ENCODE results near the gene ZIC4.

ZIC4 gene

GRCh38 chr3:147417551-147418295 lies 11.4 kb upstream of the ZIC4 start:
- 34 to 44% methylated on average over 5 of the region's 7 CpGs for WGBS, 2 experiments
- Histone ChIP-seq H3K27me3 (ENCODE audit: control insufficient read depth, insufficient read depth, low read length, poor library complexity, severe bottlenecking) (peaks cover 100% of the 10 kb centered on the region), H3K27ac (ENCODE audit: insufficient read depth, low read depth, low read length, poor library complexity, severe bottlenecking) (no peak overlapping the region), H3K36me3 (ENCODE audit: control insufficient read depth, insufficient read depth, low read length) (no peaks in the 10 kb centered on the region), H3K4me1 (ENCODE audit: control insufficient read depth, insufficient read depth, low read length) (peaks cover 20% of the 10 kb centered on the region), H3K4me3 (ENCODE audit: insufficient read depth, low read depth, low read length) (no peak overlapping the region), H3K9me3 (ENCODE audit: control insufficient read depth, low read length) (no peaks in the 10 kb centered on the region)

- H3K27me3 ChIP-seq (ENCODE audit: control insufficient read depth, insufficient read depth, low read length, poor library complexity, severe bottlenecking): peaks cover 100% of the 10 kb centered on the region
- H3K36me3 ChIP-seq (ENCODE audit: control insufficient read depth, insufficient read depth, low read length): no peaks in the 10 kb centered on the region
- H3K4me1 ChIP-seq (ENCODE audit: control insufficient read depth, insufficient read depth, low read length): peaks cover 20% of the 10 kb centered on the region
- H3K27ac ChIP-seq (ENCODE audit: insufficient read depth, low read depth, low read length, poor library complexity, severe bottlenecking): no peak overlapping the region
- 0% methylated on average over 1 of the region's 1 CpG for WGBS, 2 experiments
- no peak overlapping the region for H3K4me3 ChIP-seq (ENCODE audit: insufficient read depth, low read depth, low read length)
- no peaks in the 10 kb centered on the region for H3K9me3 ChIP-seq (ENCODE audit: control insufficient read depth, low read length)
Observed at GRCh38 chr3:147416931-147417330, 10.6 kb upstream of the ZIC4 start.

GRCh38 chr3:147415874-147416273 lies 9.5 kb upstream of the ZIC4 start:
- Histone ChIP-seq H3K4me1 (ENCODE audit: control insufficient read depth, insufficient read depth, low read length) (peaks cover 19% of the 10 kb centered on the region), H3K36me3 (ENCODE audit: control insufficient read depth, insufficient read depth, low read length) (no peaks in the 10 kb centered on the region), H3K4me3 (ENCODE audit: insufficient read depth, low read depth, low read length) (no peak overlapping the region), H3K27ac (ENCODE audit: insufficient read depth, low read depth, low read length, poor library complexity, severe bottlenecking) (no peak overlapping the region), H3K27me3 (ENCODE audit: control insufficient read depth, insufficient read depth, low read length, poor library complexity, severe bottlenecking) (peaks cover 100% of the 10 kb centered on the region), H3K9me3 (ENCODE audit: control insufficient read depth, low read length) (no peaks in the 10 kb centered on the region)
- WGBS, 2 experiments: 2 to 10% methylated on average over 2 of the region's 2 CpGs

- H3K27ac ChIP-seq (ENCODE audit: insufficient read depth, low read depth, low read length, poor library complexity, severe bottlenecking): no peak overlapping the region
- 4 to 5% methylated on average over 5 to 6 of the region's 6 CpGs for WGBS, 2 experiments
- peaks cover 13% of the 10 kb centered on the region for H3K4me1 ChIP-seq (ENCODE audit: control insufficient read depth, insufficient read depth, low read length)
- H3K36me3 ChIP-seq (ENCODE audit: control insufficient read depth, insufficient read depth, low read length): no peaks in the 10 kb centered on the region
- H3K4me3 ChIP-seq (ENCODE audit: insufficient read depth, low read depth, low read length): no peak overlapping the region
- H3K9me3 ChIP-seq (ENCODE audit: control insufficient read depth, low read length): no peaks in the 10 kb centered on the region
- peaks cover 100% of the 10 kb centered on the region for H3K27me3 ChIP-seq (ENCODE audit: control insufficient read depth, insufficient read depth, low read length, poor library complexity, severe bottlenecking)
Observed at GRCh38 chr3:147415286-147415685, 8.9 kb upstream of the ZIC4 start.

GRCh38 chr3:147414390-147415138 lies 8.2 kb upstream of the ZIC4 start:
- Histone ChIP-seq H3K4me3 (ENCODE audit: insufficient read depth, low read depth, low read length) (peak overlapping the region; percentile 4), H3K4me1 (ENCODE audit: control insufficient read depth, insufficient read depth, low read length) (peaks cover 6% of the 10 kb centered on the region), H3K27me3 (ENCODE audit: control insufficient read depth, insufficient read depth, low read length, poor library complexity, severe bottlenecking) (peaks cover 100% of the 10 kb centered on the region), H3K36me3 (ENCODE audit: control insufficient read depth, insufficient read depth, low read length) (no peaks in the 10 kb centered on the region), H3K27ac (ENCODE audit: insufficient read depth, low read depth, low read length, poor library complexity, severe bottlenecking) (no peak overlapping the region), H3K9me3 (ENCODE audit: control insufficient read depth, low read length) (no peaks in the 10 kb centered on the region)
- WGBS, 2 experiments: 7 to 24% methylated on average over 12 to 14 of the region's 18 CpGs

- H3K27me3 ChIP-seq (ENCODE audit: control insufficient read depth, insufficient read depth, low read length, poor library complexity, severe bottlenecking): peaks cover 99% of the 10 kb centered on the region
Observed at GRCh38 chr3:147413686-147414389, 7.5 kb upstream of the ZIC4 start.

GRCh38 chr3:147412917-147413685 lies 6.8 kb upstream of the ZIC4 start:
- Histone ChIP-seq H3K9me3 (ENCODE audit: control insufficient read depth, low read length) (no peaks in the 10 kb centered on the region), H3K36me3 (ENCODE audit: control insufficient read depth, insufficient read depth, low read length) (no peaks in the 10 kb centered on the region), H3K4me3 (ENCODE audit: insufficient read depth, low read depth, low read length) (peak overlapping the region; percentile 49), H3K27me3 (ENCODE audit: control insufficient read depth, insufficient read depth, low read length, poor library complexity, severe bottlenecking) (peaks cover 99% of the 10 kb centered on the region), H3K27ac (ENCODE audit: insufficient read depth, low read depth, low read length, poor library complexity, severe bottlenecking) (no peak overlapping the region), H3K4me1 (ENCODE audit: control insufficient read depth, insufficient read depth, low read length) (peaks cover 7% of the 10 kb centered on the region)
- 1% methylated on average over 37 of the region's 37 CpGs for WGBS, 2 experiments

More at GRCh38 chr3:147413686-147414389, 7.5 kb upstream of the ZIC4 start:
- Histone ChIP-seq H3K27ac (ENCODE audit: insufficient read depth, low read depth, low read length, poor library complexity, severe bottlenecking) (no peak overlapping the region), H3K4me3 (ENCODE audit: insufficient read depth, low read depth, low read length) (peak overlapping the region; percentile 49), H3K9me3 (ENCODE audit: control insufficient read depth, low read length) (no peaks in the 10 kb centered on the region), H3K4me1 (ENCODE audit: control insufficient read depth, insufficient read depth, low read length) (peaks cover under 1% of the 10 kb centered on the region), H3K36me3 (ENCODE audit: control insufficient read depth, insufficient read depth, low read length) (no peaks in the 10 kb centered on the region)
- 1 to 3% methylated on average over 14 to 19 of the region's 24 CpGs for WGBS, 2 experiments

- WGBS, 2 experiments: 0 to 1% methylated on average over 32 of the region's 32 CpGs
- Histone ChIP-seq H3K27ac (ENCODE audit: insufficient read depth, low read depth, low read length, poor library complexity, severe bottlenecking) (no peak overlapping the region), H3K27me3 (ENCODE audit: control insufficient read depth, insufficient read depth, low read length, poor library complexity, severe bottlenecking) (peaks cover 99% of the 10 kb centered on the region), H3K9me3 (ENCODE audit: control insufficient read depth, low read length) (no peaks in the 10 kb centered on the region), H3K4me3 (ENCODE audit: insufficient read depth, low read depth, low read length) (peak overlapping the region; percentile 49), H3K4me1 (ENCODE audit: control insufficient read depth, insufficient read depth, low read length) (peaks cover 15% of the 10 kb centered on the region), H3K36me3 (ENCODE audit: control insufficient read depth, insufficient read depth, low read length) (no peaks in the 10 kb centered on the region)
Observed at GRCh38 chr3:147412261-147412916, 6.0 kb upstream of the ZIC4 start.

- H3K9me3 ChIP-seq (ENCODE audit: control insufficient read depth, low read length): no peaks in the 10 kb centered on the region
- WGBS, 2 experiments: 1% methylated on average over 19 of the region's 20 CpGs
- no peaks in the 10 kb centered on the region for H3K36me3 ChIP-seq (ENCODE audit: control insufficient read depth, insufficient read depth, low read length)
- peaks cover 99% of the 10 kb centered on the region for H3K27me3 ChIP-seq (ENCODE audit: control insufficient read depth, insufficient read depth, low read length, poor library complexity, severe bottlenecking)
- peak overlapping the region; percentile 49 for H3K4me3 ChIP-seq (ENCODE audit: insufficient read depth, low read depth, low read length)
- H3K27ac ChIP-seq (ENCODE audit: insufficient read depth, low read depth, low read length, poor library complexity, severe bottlenecking): no peak overlapping the region
- peaks cover 18% of the 10 kb centered on the region for H3K4me1 ChIP-seq (ENCODE audit: control insufficient read depth, insufficient read depth, low read length)
Observed at GRCh38 chr3:147411815-147412241, 5.5 kb upstream of the ZIC4 start.
